ENCODE measurements around the gene SLC5A12. TPM values are rescaled to one million over a fixed set of nuclear protein-coding genes. Genes with fewer than 3 reads are reported as not detected.

SLC5A12 gene
- total and polyA plus RNA-seq, 2 of the 4 experiments (the other 2 are of a cell fraction) = not detected

DNA sequence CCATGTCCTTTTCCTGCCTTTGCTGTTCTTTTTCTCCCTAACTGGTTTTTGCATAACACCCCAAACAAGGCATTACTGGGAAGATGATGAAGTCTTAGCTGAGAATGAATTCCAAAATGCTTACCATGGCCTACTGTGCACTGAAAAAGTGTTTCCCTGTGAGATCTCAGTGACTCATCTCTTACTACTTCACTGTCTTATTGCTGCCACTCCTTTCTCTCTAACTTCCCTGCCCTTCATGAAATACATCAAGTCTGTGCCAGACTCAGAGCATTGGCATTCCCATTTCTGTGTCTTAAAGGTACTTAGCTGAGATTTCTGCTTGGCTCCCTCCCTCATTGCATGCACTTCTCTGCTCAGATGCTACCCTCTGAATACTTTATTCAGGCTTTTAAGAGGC, 100.7 kb downstream of the SLC5A12 start:
- Histone ChIP-seq H2AK5ac (ENCODE audit: low read depth, low read length) (no peak overlapping the region), H2BK5ac (ENCODE audit: low read depth, low read length, poor library complexity, severe bottlenecking) (no peak overlapping the region), H3K23ac (ENCODE audit: low read depth, low read length) (no peak overlapping the region), H3K27ac (ENCODE audit: insufficient read depth, low read length) (no peak overlapping the region), H2BK15ac (ENCODE audit: low read depth, low read length) (no peak overlapping the region), H4K91ac (ENCODE audit: insufficient read depth, low read depth, low read length) (no peak overlapping the region), H3K4ac (ENCODE audit: low read depth, low read length) (no peak overlapping the region), H3K27me3 (ENCODE audit: control insufficient read depth, insufficient read depth, low read length) (no peaks in the 10 kb centered on the region), H3K36me3 (ENCODE audit: control insufficient read depth, insufficient read depth, low read length) (no peaks in the 10 kb centered on the region), H3K9me3 (ENCODE audit: control insufficient read depth, insufficient read depth, low read length) (no peaks in the 10 kb centered on the region), H2BK120ac (ENCODE audit: low read depth, low read length) (no peak overlapping the region), H2BK20ac (ENCODE audit: low read depth, low read length) (no peak overlapping the region), H3K56ac (ENCODE audit: extremely low read depth, insufficient read depth, low read length) (no peak overlapping the region), H3K9me1 (ENCODE audit: insufficient read depth, low read length) (no peaks in the 10 kb centered on the region), H3K4me3 (ENCODE audit: insufficient read depth, low read depth, low read length) (no peak overlapping the region), H3K4me1 (ENCODE audit: control insufficient read depth, insufficient read depth, low read length) (no peaks in the 10 kb centered on the region), H3K9ac (ENCODE audit: low read depth, low read length) (no peak overlapping the region), H2AK9ac (replicated peaks; ENCODE audit: low read depth, low read length, poor library complexity) (no peak overlapping the region), H3K79me1 (ENCODE audit: low read depth in 1 of 2, low read length in 2 of 2) (no peaks in the 10 kb centered on the region), H4K8ac (ENCODE audit: low read depth in 2 of 2, low read length in 2 of 2) (no peak overlapping the region), H3K14ac (replicated peaks; ENCODE audit: low read depth, low read length) (no peak overlapping the region), H3K18ac (ENCODE audit: low read depth, low read length) (no peak overlapping the region), H2AFZ (replicated peaks; ENCODE audit: low read length, poor library complexity) (no peak overlapping the region), H3K4me2 (ENCODE audit: low read depth, low read length) (no peak overlapping the region), H4K5ac (ENCODE audit: low read depth, low read length) (no peak overlapping the region), H4K20me1 (ENCODE audit: insufficient read depth, low read length) (no peaks in the 10 kb centered on the region)
- peak; percentile 52 for DNase-seq
- intact Hi-C loops (cut with micrococcal nuclease) (no loop called here), dilution Hi-C loops (cut with HindIII; ENCODE audit: low sequenced_read_pairs, unreplicated experiment) (no loop called here), in situ Hi-C loops (cut with MboI; ENCODE audit: low sequenced_read_pairs) (no loop called here)
- POLR2A ChIA-PET (ENCODE audit: unreplicated experiment) = no interaction called here
- no TSS peak for BruUV-seq (replicated peaks)
- ATAC-seq (ENCODE audit: low read depth) = peak; percentile 96
- TF ChIP-seq RFX5 (IDR thresholded peaks at IDR 0.05; ENCODE audit: low read depth, low read length) (no peak), POLR2A (IDR thresholded peaks at IDR 0.05; ENCODE audit: low read depth, low read length) (no peak), CEBPB (IDR thresholded peaks at IDR 0.05; ENCODE audit: low read depth, low read length) (no peak), MAZ (IDR thresholded peaks at IDR 0.05; ENCODE audit: borderline replicate concordance, low read depth, low read length) (no peak), MXI1 (IDR thresholded peaks at IDR 0.05; ENCODE audit: borderline replicate concordance, low read depth, low read length) (no peak), SMC3 (IDR thresholded peaks at IDR 0.05; ENCODE audit: low read depth, low read length) (no peak), CHD1 (IDR thresholded peaks at IDR 0.05; ENCODE audit: low read depth, low read length) (no peak), FOS (IDR thresholded peaks at IDR 0.05; ENCODE audit: low read depth, low read length) (no peak), RCOR1 (IDR thresholded peaks at IDR 0.05; ENCODE audit: insufficient replicate concordance, low read length) (no peak), BHLHE40 (IDR thresholded peaks at IDR 0.05; ENCODE audit: low read depth, low read length) (no peak), MAFK (IDR thresholded peaks at IDR 0.05; ENCODE audit: low read depth, low read length) (no peak), RAD21 (IDR thresholded peaks at IDR 0.05; ENCODE audit: low read length) (no peak), NFE2L2 (IDR thresholded peaks at IDR 0.05; ENCODE audit: low read depth, low read length) (no peak)
- TF ChIP-seq, protein P1, sequence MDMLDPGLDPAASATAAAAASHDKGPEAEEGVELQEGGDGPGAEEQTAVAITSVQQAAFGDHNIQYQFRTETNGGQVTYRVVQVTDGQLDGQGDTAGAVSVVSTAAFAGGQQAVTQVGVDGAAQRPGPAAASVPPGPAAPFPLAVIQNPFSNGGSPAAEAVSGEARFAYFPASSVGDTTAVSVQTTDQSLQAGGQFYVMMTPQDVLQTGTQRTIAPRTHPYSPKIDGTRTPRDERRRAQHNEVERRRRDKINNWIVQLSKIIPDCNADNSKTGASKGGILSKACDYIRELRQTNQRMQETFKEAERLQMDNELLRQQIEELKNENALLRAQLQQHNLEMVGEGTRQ (IDR thresholded peaks at IDR 0.05; ENCODE audit: low read depth, low read length) = no peak
- TF ChIP-seq, protein P2, sequence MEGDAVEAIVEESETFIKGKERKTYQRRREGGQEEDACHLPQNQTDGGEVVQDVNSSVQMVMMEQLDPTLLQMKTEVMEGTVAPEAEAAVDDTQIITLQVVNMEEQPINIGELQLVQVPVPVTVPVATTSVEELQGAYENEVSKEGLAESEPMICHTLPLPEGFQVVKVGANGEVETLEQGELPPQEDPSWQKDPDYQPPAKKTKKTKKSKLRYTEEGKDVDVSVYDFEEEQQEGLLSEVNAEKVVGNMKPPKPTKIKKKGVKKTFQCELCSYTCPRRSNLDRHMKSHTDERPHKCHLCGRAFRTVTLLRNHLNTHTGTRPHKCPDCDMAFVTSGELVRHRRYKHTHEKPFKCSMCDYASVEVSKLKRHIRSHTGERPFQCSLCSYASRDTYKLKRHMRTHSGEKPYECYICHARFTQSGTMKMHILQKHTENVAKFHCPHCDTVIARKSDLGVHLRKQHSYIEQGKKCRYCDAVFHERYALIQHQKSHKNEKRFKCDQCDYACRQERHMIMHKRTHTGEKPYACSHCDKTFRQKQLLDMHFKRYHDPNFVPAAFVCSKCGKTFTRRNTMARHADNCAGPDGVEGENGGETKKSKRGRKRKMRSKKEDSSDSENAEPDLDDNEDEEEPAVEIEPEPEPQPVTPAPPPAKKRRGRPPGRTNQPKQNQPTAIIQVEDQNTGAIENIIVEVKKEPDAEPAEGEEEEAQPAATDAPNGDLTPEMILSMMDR (conservative IDR thresholded peaks at IDR 0.05; ENCODE audit: low read depth, low read length) = no peak
- TF ChIP-seq, protein P3, sequence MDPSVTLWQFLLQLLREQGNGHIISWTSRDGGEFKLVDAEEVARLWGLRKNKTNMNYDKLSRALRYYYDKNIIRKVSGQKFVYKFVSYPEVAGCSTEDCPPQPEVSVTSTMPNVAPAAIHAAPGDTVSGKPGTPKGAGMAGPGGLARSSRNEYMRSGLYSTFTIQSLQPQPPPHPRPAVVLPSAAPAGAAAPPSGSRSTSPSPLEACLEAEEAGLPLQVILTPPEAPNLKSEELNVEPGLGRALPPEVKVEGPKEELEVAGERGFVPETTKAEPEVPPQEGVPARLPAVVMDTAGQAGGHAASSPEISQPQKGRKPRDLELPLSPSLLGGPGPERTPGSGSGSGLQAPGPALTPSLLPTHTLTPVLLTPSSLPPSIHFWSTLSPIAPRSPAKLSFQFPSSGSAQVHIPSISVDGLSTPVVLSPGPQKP (IDR thresholded peaks at IDR 0.05; ENCODE audit: borderline replicate concordance, low read depth, low read length) = no peak
- CTCF ChIA-PET = no interaction called here

All from IMR-90 (cell line).